IMR-90 (cell line): ENCODE data around the gene GPRC5D. TPM values are rescaled to one million over a fixed set of nuclear protein-coding genes. Genes with fewer than 3 reads are reported as not detected.

Experiments
- ATAC-seq: fragments of 200-7000 bp; cut with Tn5 transposase; 2 replicates; pipeline ENCODE4 v1.9.1; 2020; ENCODE audit warnings: low read depth, mild to moderate bottlenecking, moderate library complexity
- BruUV-seq: library from RNA; stranded (reverse); fragments of 400-500 nt; replicated peaks from 2 replicates; lab custom pipeline; 2021; lab: Mats Ljungman, UMichigan
- CTCF ChIA-PET: fragments of 300-600 bp; formaldehyde crosslinking; extraction: SDS; loops from one replicate; lab custom pipeline; 2021; ENCODE audit warnings: antibody characterized with exemption; lab: Yijun Ruan, JAX
- POLR2A ChIA-PET: fragments of 300-600 bp; sonication (Branson Sonifier 250); formaldehyde crosslinking; loops from one replicate; lab custom pipeline; 2022; ENCODE audit warnings: antibody characterized with exemption; ENCODE audit not compliant: unreplicated experiment; lab: Charles Lee
- DNase-seq: peaks from one replicate; pipeline ENCODE4 v3.0.0; 2013
- H2AFZ ChIP-seq: replicated peaks from 2 replicates; pipeline ENCODE3; 2013; ENCODE audit warnings: low read length, mild to moderate bottlenecking; ENCODE audit not compliant: poor library complexity
- H2AK5ac ChIP-seq: 2 replicates; pipeline ENCODE4 v1.6.1; 2013; ENCODE audit warnings: low read depth, low read length, inconsistent platforms
- H2AK9ac ChIP-seq: replicated peaks from 2 replicates; pipeline ENCODE3; 2013; ENCODE audit warnings: mild to moderate bottlenecking, low read depth, low read length, moderate library complexity; ENCODE audit not compliant: poor library complexity
- H2BK120ac ChIP-seq: 2 replicates; pipeline ENCODE4 v1.6.1; 2013; ENCODE audit warnings: low read depth, low read length, inconsistent platforms
- H2BK15ac ChIP-seq: 3 replicates; pipeline ENCODE4 v1.6.1; 2013; ENCODE audit warnings: low read depth, low read length, inconsistent platforms
- H2BK20ac ChIP-seq: 2 replicates; pipeline ENCODE4 v1.6.1; 2013; ENCODE audit warnings: low read depth, mild to moderate bottlenecking, inconsistent platforms, low read length, moderate library complexity
- H2BK5ac ChIP-seq: 2 replicates; pipeline ENCODE4 v1.6.1; 2013; ENCODE audit warnings: mild to moderate bottlenecking, low read depth, low read length, inconsistent platforms; ENCODE audit not compliant: poor library complexity, severe bottlenecking
- H3K14ac ChIP-seq: replicated peaks from 2 replicates; pipeline ENCODE4 v1.6.1; 2013; ENCODE audit warnings: low read depth, low read length, inconsistent platforms
- H3K18ac ChIP-seq: 2 replicates; pipeline ENCODE4 v1.6.1; 2013; ENCODE audit warnings: low read depth, low read length, control low read depth
- H3K23ac ChIP-seq: 2 replicates; pipeline ENCODE4 v1.6.1; 2013; ENCODE audit warnings: low read depth, low read length, inconsistent platforms
- H3K27ac ChIP-seq: 2 replicates; pipeline ENCODE4 v1.5.1; 2013; ENCODE audit warnings: mild to moderate bottlenecking, control low read depth, low read length; ENCODE audit not compliant: insufficient read depth
- H3K27me3 ChIP-seq: 2 replicates; pipeline ENCODE4 v1.6.1; 2013; ENCODE audit warnings: low read length; ENCODE audit not compliant: control insufficient read depth, insufficient read depth
- H3K36me3 ChIP-seq: 2 replicates; pipeline ENCODE4 v1.6.1; 2013; ENCODE audit warnings: low read length, mixed read lengths; ENCODE audit not compliant: control insufficient read depth, insufficient read depth
- H3K4ac ChIP-seq: 2 replicates; pipeline ENCODE4 v1.6.1; 2013; ENCODE audit warnings: low read depth, low read length, inconsistent platforms
- H3K4me1 ChIP-seq: 2 replicates; pipeline ENCODE4 v1.6.1; 2013; ENCODE audit warnings: low read length, mixed read lengths; ENCODE audit not compliant: control insufficient read depth, insufficient read depth
- H3K4me2 ChIP-seq: 2 replicates; pipeline ENCODE4 v1.6.1; 2013; ENCODE audit warnings: low read depth, mild to moderate bottlenecking, control low read depth, low read length, moderate library complexity
- H3K4me3 ChIP-seq: 2 replicates; pipeline ENCODE4 v1.5.1; 2013; ENCODE audit warnings: low read depth, mild to moderate bottlenecking, control low read depth, low read length, moderate library complexity; ENCODE audit not compliant: insufficient read depth
- H3K56ac ChIP-seq: 2 replicates; pipeline ENCODE4 v1.6.1; 2013; ENCODE audit warnings: low read length, inconsistent platforms; ENCODE audit not compliant: insufficient read depth; ENCODE audit errors: extremely low read depth
- H3K79me1 ChIP-seq, 2 experiments: 2 replicates each; pipeline ENCODE4 v1.6.1; 2013; ENCODE audit warnings: low read length in 2 of 2, inconsistent platforms in 1 of 2, low read depth in 1 of 2
- H3K9ac ChIP-seq: 2 replicates; pipeline ENCODE4 v1.6.1; 2013; ENCODE audit warnings: low read depth, low read length, control low read depth
- H3K9me1 ChIP-seq: 2 replicates; pipeline ENCODE4 v1.6.1; 2013; ENCODE audit warnings: low read length, inconsistent platforms; ENCODE audit not compliant: insufficient read depth
- H3K9me3 ChIP-seq: 2 replicates; pipeline ENCODE4 v1.6.1; 2013; ENCODE audit warnings: low read length; ENCODE audit not compliant: control insufficient read depth, insufficient read depth
- H4K20me1 ChIP-seq: 2 replicates; pipeline ENCODE4 v1.6.1; 2013; ENCODE audit warnings: low read length, inconsistent platforms; ENCODE audit not compliant: insufficient read depth
- H4K5ac ChIP-seq: 2 replicates; pipeline ENCODE4 v1.6.1; 2013; ENCODE audit warnings: mild to moderate bottlenecking, low read depth, low read length, control low read depth
- H4K8ac ChIP-seq, 2 experiments: 2 replicates each; pipeline ENCODE4 v1.6.1; 2013; ENCODE audit warnings: low read depth in 2 of 2, low read length in 2 of 2, control low read depth in 1 of 2, inconsistent platforms in 1 of 2
- H4K91ac ChIP-seq: 2 replicates; pipeline ENCODE4 v1.6.1; 2013; ENCODE audit warnings: low read depth, low read length, inconsistent platforms; ENCODE audit not compliant: insufficient read depth
- BHLHE40 ChIP-seq: fragments of 150-350 bp; IDR thresholded peaks from 2 replicates; pipeline ENCODE4 v1.6.1; 2016; ENCODE audit warnings: mild to moderate bottlenecking, low read depth, low read length
- CEBPB ChIP-seq: IDR thresholded peaks from 2 replicates; pipeline ENCODE4 v1.6.1; 2012; ENCODE audit warnings: low read depth, low read length, improper control_type of control experiment
- CHD1 ChIP-seq: IDR thresholded peaks from 2 replicates; pipeline ENCODE4 v1.6.1; 2012; ENCODE audit warnings: low read depth, low read length, improper control_type of control experiment
- CTCF ChIP-seq: conservative IDR thresholded peaks from 2 replicates; pipeline ENCODE4 v1.5.1; 2012; ENCODE audit warnings: mild to moderate bottlenecking, low read depth, low read length, improper control_type of control experiment
- ELK1 ChIP-seq: fragments of 150-350 bp; IDR thresholded peaks from 2 replicates; pipeline ENCODE4 v1.6.1; 2016; ENCODE audit warnings: low read depth, mild to moderate bottlenecking, low read length, moderate library complexity, borderline replicate concordance
- FOS ChIP-seq: fragments of 150-350 bp; IDR thresholded peaks from 2 replicates; pipeline ENCODE4 v1.6.1; 2016; ENCODE audit warnings: low read depth, low read length
- MAFK ChIP-seq: IDR thresholded peaks from 2 replicates; pipeline ENCODE4 v1.6.1; 2012; ENCODE audit warnings: low read depth, low read length, improper control_type of control experiment
- MAZ ChIP-seq: IDR thresholded peaks from 2 replicates; pipeline ENCODE4 v1.6.1; 2012; ENCODE audit warnings: low read depth, mild to moderate bottlenecking, low read length, improper control_type of control experiment, moderate library complexity, borderline replicate concordance
- MXI1 ChIP-seq: IDR thresholded peaks from 2 replicates; pipeline ENCODE4 v1.6.1; 2012; ENCODE audit warnings: low read depth, mild to moderate bottlenecking, low read length, moderate library complexity, borderline replicate concordance
- NFE2L2 ChIP-seq: fragments of 150-350 bp; IDR thresholded peaks from 2 replicates; pipeline ENCODE4 v1.6.1; 2016; ENCODE audit warnings: low read depth, mild to moderate bottlenecking, low read length
- POLR2A ChIP-seq: IDR thresholded peaks from 2 replicates; pipeline ENCODE4 v1.6.1; 2012; ENCODE audit warnings: mild to moderate bottlenecking, low read depth, low read length
- RAD21 ChIP-seq: IDR thresholded peaks from 2 replicates; pipeline ENCODE4 v1.6.1; 2012; ENCODE audit warnings: low read length, improper control_type of control experiment
- RCOR1 ChIP-seq: IDR thresholded peaks from 2 replicates; pipeline ENCODE4 v1.6.1; 2012; ENCODE audit warnings: mild to moderate bottlenecking, low read length, improper control_type of control experiment; ENCODE audit not compliant: insufficient replicate concordance
- RFX5 ChIP-seq: IDR thresholded peaks from 2 replicates; pipeline ENCODE4 v1.8.0; 2012; ENCODE audit warnings: low read depth, mild to moderate bottlenecking, low read length, moderate library complexity
- SMC3 ChIP-seq: fragments of 150-350 bp; IDR thresholded peaks from 2 replicates; pipeline ENCODE4 v1.6.1; 2016; ENCODE audit warnings: low read depth, mild to moderate bottlenecking, antibody characterized with exemption, low read length, moderate library complexity
- USF2 ChIP-seq: fragments of 150-350 bp; IDR thresholded peaks from 2 replicates; pipeline ENCODE4 v1.6.1; 2017; ENCODE audit warnings: mild to moderate bottlenecking, antibody characterized with exemption, low read length, low read depth
- WGBS, 2 experiments: methylation state at CpG; one replicate each; pipeline versions ENCODE4 v1.1.5 to v1.1.7; 2013; ENCODE audit warnings: missing lambda C conversion rate in 2 of 2; ENCODE audit not compliant: insufficient read length in 1 of 2; ENCODE audit errors: extremely low coverage in 2 of 2; 5-methylcytosine and 5-hydroxymethylcytosine counted together
- dilution Hi-C: fragments of 300-500 bp; cut with HindIII; formaldehyde crosslinking; loops from one replicate; pipeline ENCODE4 v1.14.3; 2018; ENCODE audit warnings: low sequenced_read_pairs; ENCODE audit not compliant: unreplicated experiment
- in situ Hi-C: fragments of 300-500 bp; cut with MboI; formaldehyde crosslinking; loops from 3 replicates; pipeline ENCODE4 v1.14.3; 2019; ENCODE audit warnings: low sequenced_read_pairs, inconsistent platforms, mixed read lengths
- intact Hi-C: fragments of 100-400 bp; cut with micrococcal nuclease; formaldehyde crosslinking; loops from 2 replicates; pipeline ENCODE4 v1.10.0; 2022
- polyA plus RNA-seq, 3 experiments: library from polyadenylated mRNA; depleted of rRNA; stranded (reverse); fragments of >200 nt; gene quantifications; 2 replicates each; pipeline ENCODE4 v1.2.3, GENCODE V29; 2012; ENCODE audit warnings: low replicate concordance in 1 of 3
- total RNA-seq: library from RNA; depleted of rRNA; stranded (reverse); fragments of >200 nt; gene quantifications from 2 replicates; pipeline ENCODE4 v1.2.3, GENCODE V29; 2012

GPRC5D gene
- total and polyA plus RNA-seq, 2 of the 4 experiments (the other 2 are of a cell fraction): not detected

GRCh38 chr12:12965836-12966235, 13.9 kb upstream of the GPRC5D start:
- Histone ChIP-seq H3K79me1 (no peaks in the 10 kb centered on the region), H2BK20ac (no peak overlapping the region), H3K18ac (no peak overlapping the region), H3K9ac (no peak overlapping the region), H4K91ac (no peak overlapping the region), H4K8ac (no peak overlapping the region), H2AK5ac (no peak overlapping the region), H3K9me3 (no peaks in the 10 kb centered on the region), H3K4me1 (peaks cover 5% of the 10 kb centered on the region; the same call in 1 of the 2 replicates), H3K4me3 (no peak overlapping the region), H3K36me3 (peaks cover 3% of the 10 kb centered on the region), H3K4ac (no peak overlapping the region), H4K5ac (no peak overlapping the region), H3K27me3 (no peaks in the 10 kb centered on the region), H2BK15ac (no peak overlapping the region), H3K14ac (no peak overlapping the region), H2BK120ac (no peak overlapping the region), H3K27ac (no peak overlapping the region), H3K23ac (no peak overlapping the region), H3K56ac (no peak overlapping the region), H2AFZ (no peak overlapping the region), H3K9me1 (no peaks in the 10 kb centered on the region), H2AK9ac (no peak overlapping the region), H4K20me1 (no peaks in the 10 kb centered on the region), H2BK5ac (no peak overlapping the region), H3K4me2 (no peak overlapping the region)
- TF ChIP-seq MAFK: no peak
- TF ChIP-seq FOS: no peak
- TF ChIP-seq USF2: no peak
- no peak for TF ChIP-seq RAD21
- TF ChIP-seq CEBPB: no peak
- no peak for TF ChIP-seq BHLHE40
- TF ChIP-seq CHD1: no peak
- TF ChIP-seq NFE2L2: no peak
- no peak for TF ChIP-seq SMC3
- no peak for TF ChIP-seq POLR2A
- no peak for TF ChIP-seq MXI1
- TF ChIP-seq RFX5: no peak
- no peak for TF ChIP-seq RCOR1
- no peak for TF ChIP-seq MAZ
- TF ChIP-seq CTCF: no peak
- TF ChIP-seq ELK1: no peak
- CTCF ChIA-PET: no interaction called here
- DNase-seq (no peak), ATAC-seq (no peak)
- WGBS, 2 experiments: 40 to 100% methylated on average over 1 to 2 of the region's 4 CpGs
- dilution Hi-C loops: no loop called here
- POLR2A ChIA-PET: no interaction called here
- intact Hi-C loops: no loop called here
- in situ Hi-C loops: no loop called here
- BruUV-seq: no TSS peak
